GM11168 (cell line): ENCODE measurements around the gene GPR137.

Experiments
- in situ Hi-C: fragments of 300-500 bp; cut with MboI; formaldehyde crosslinking; loops from one replicate; pipeline ENCODE4 v1.12.0; 2022; ENCODE audit warnings: low sequenced_read_pairs; ENCODE audit not compliant: unreplicated experiment

The GPR137 gene

DNA sequence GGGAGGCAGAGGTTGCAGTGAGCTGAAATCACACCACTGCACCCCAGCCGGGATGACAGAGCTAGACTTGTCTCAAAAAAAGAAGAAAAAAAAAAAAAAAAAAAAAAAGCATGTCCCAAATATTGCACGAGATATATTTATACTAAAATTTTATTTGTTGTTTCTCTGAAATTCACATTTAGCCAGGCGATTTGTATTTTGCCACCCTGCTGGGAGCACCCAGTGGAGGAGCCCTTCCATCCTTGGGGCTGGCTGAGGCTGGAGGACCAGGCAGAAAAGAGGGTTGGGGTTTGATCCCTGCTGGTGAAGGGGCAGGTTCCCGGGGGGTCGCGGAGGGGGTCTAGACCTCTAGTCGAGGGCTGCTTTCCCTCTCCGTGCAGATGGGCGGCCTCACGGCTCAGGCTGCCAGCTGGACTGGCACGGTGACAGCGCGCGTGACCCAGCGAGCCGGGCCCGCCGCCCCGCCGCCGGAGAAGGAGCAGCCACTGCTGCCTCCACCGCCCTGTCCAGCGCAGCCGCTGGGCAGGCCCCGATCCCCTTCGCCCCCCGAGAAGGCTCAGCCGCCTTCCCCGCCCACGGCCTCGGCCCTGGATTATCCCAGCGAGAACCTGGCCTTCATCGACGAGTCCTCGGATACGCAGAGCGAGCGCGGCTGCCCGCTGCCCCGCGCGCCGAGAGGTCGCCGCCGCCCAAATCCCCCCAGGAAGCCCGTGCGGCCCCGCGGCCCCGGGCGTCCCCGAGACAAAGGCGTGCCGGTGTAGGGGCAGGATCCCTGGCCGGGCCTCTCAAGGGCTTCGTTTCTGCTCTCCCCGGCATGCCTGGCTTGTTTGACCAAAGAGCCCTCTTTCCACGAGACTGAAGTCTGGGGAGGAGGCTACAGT is 13.6 kb downstream of the GPR137 start:
- in situ Hi-C loops, result no loop called here

DNA sequence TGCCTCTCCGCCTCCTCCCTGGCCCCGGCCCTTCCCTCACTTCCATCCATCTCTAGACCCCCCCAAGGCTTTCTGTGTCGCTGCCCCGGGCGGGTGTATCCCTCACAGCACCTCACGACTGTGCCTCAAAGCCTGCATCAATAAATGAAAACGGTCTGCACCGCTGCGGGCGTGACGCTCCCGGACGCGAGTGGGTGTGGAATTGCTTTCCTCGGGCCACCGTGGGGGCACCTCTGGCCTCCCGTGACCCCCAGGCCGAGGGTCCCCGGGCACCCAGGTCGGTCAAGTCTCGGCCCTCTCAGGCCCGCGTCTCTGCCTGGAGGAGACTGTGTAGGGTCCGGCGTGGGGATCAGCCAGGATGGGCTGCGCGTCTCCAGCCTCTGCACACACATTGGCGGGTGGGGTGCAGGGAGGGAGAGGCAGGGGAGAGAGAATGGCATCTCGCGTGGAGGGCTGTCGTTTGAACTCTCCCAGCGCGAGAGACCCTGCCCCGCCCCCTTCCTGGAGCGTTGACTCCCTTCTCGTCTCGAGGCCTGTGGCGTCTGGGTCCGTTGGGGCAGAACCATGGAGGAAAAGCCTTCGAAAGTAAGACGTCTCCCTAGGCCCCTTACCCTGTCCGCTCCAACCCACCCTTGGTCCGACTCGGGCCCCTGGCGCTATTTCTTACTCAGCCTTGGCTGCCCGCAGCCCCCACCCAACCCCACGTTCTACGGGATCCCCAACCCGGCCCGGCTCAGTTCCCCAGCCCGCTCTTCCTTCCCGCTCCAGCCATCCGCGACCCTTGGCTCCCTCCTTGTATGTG is 14.4 kb downstream of the GPR137 start, which contains the start of gene CATSPERZ:
Gene CATSPERZ (plus strand): TSS at position 512 of the 802 bp plus-strand sequence. CDS start 53 bp downstream, at position 565.
- in situ Hi-C loops, result loop anchor here (10.0 kb wide), 1 partner anchor 105 kb away; no protein-coding TSS in a partner anchor

DNA sequence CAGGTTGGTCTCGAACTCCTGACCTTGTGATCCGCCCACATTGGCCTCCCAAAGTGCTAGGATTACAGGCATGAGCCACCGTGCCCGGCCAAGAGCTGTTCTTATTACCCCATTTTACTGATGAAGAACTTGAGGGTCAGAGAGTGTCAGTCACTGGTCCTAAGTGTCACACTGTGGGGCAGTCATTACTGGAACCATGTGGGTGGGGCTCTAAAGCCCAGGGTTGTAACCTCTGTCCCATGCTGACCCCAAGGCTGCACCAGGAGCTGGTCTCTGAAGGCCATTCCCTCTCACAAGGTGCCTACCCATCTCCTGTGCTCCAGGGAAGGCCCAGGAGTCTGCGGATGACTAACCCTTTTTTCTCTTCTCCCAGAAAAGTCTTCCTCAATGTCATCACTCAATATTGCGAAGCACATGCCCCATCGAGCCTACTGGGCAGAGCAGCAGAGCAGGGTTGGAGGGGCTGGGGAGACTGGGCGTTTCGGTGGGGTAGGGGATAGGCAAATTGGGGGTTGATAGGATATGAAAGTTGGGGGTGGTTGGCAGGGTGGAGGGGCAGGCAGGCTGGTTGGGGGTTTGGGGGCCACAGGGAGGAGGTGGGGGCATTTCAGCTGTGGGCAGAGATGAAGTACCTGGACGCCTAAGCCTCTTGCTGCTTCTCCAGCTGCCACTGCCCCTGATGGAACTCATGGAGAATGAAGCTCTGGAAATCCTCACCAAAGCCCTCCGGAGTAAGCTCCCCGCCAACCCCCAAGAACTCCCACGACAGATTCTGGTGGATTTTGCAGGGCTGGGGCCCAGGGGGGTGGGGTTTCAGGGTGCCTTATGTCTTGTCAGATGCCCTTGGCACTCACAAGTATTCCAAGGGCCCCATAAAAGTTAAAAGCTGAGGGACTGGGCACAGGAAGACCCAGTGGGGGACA is 17.7 kb downstream of the GPR137 start:
- in situ Hi-C loops, result loop anchor here (10.0 kb wide), 1 partner anchor 109 kb away; no protein-coding TSS in a partner anchor

DNA sequence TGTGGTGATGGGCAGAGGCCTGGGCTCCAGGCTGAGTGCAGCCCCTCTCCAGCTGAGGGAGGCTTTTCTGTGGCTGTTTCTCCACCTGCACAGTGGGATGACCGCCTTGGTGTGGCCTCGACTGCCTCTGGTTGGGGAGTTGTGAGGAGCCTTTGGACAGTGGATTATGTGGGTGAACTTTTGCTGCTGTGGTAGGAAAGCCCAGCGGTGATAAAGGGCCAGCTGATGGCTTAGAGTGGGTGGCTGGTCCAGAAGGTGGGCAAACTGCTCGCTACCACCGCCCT is 18.3 kb downstream of the GPR137 start:
- in situ Hi-C loops, result loop anchor here (10.0 kb wide), 1 partner anchor 109 kb away; no protein-coding TSS in a partner anchor

DNA sequence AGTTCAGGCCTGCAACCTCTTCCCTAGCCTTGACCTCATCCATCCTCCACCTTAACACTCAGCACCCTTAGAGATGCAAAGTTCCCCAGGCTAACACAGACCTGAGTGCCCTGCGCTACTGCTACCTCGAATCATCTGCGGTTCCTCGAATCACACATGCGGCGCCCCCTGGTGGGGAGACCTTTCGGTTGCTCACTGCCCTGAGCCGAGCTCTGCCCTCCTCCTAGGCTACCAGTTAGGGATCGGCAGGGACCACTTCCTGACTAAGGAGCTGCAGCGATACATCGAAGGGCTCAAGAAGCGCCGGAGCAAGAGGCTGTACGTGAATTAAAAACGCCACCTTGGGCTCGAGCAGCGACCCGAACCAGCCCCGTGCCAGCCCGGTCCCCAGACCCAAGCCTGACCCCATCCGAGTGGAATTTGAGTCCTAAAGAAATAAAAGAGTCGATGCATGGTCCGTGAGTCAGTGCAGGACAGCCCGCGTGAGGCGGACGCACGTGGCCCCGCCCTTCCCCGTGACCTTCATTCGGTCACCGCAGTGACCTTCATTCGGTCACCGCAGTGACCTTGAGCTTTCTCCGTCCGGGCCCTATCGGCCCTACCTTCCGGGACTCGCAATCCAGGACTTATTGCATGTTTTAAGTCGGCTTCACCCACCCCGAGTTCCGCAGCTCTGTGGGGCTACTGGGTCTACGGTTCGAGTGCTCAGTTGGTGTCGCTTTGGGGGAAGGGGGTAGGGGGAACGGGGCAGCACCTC is 18.8 kb downstream of the GPR137 start:
- in situ Hi-C loops, result loop anchor here (10.0 kb wide), 1 partner anchor 110 kb away; no protein-coding TSS in a partner anchor

- in situ Hi-C loops, result loop anchor here (10.0 kb wide), 1 partner anchor 110 kb away; no protein-coding TSS in a partner anchor
Observed at GRCh38 chr11:64305075-64305690, 19.5 kb downstream of the GPR137 start, which contains the start of gene ESRRA. TSS of gene ESRRA (plus strand) at chr11:64305524. CDS start at chr11:64307180, 1,656 bp downstream.

GRCh38 chr11:64305691-64306562 is 20.3 kb downstream of the GPR137 start:
- in situ Hi-C loops, result loop anchor here (10.0 kb wide), 1 partner anchor 111 kb away; no protein-coding TSS in a partner anchor

DNA sequence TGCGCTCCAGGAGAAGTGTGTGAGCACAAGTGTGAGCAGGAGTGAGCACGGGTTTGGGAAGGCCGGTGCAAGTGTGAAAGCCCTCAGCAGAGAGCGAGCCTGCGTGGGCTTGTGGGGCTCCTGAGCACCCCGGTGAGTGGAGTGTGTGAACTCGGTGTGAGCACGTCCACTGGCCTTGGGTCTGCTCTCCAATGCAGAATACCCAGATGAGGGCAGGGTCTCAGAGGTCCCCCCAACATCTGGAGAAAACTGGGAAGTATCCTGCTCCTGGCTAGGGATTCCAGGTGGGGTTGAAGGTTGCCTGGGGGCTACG is 20.9 kb downstream of the GPR137 start:
- in situ Hi-C loops, result loop anchor here (10.0 kb wide), 1 partner anchor 112 kb away; no protein-coding TSS in a partner anchor

- in situ Hi-C loops, result loop anchor here (10.0 kb wide), 1 partner anchor 112 kb away; no protein-coding TSS in a partner anchor
Observed at GRCh38 chr11:64306876-64307622, 21.4 kb downstream of the GPR137 start.

GRCh38 chr11:64307795-64308194 is 22.1 kb downstream of the GPR137 start:
- in situ Hi-C loops, result loop anchor here (10.0 kb wide), 1 partner anchor 113 kb away; no protein-coding TSS in a partner anchor

DNA sequence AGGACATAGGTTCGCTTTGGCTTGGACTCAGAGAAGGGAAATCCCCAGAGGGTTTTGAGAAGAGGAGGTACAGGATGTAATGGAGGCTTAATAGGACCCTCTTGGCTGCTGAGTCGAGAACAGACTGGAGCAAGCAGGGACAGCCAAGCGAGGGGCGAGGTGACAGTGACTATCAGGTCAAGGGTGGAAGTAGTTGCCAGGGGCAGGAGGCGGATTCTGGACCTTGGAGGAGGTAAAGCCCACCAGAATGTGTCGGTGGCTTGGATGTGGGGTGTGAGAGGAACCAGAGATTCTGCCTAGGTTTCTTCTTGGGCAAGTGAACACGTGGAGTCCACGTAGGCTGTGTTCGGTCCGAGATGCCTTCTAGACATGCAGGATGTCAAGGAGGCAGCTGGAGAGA is 27.3 kb downstream of the GPR137 start:
- in situ Hi-C loops, result no loop called here

GRCh38 chr11:64313491-64314145 is 28.0 kb downstream of the GPR137 start:
- in situ Hi-C loops, result no loop called here

GRCh38 chr11:64314146-64314804 is 28.6 kb downstream of the GPR137 start:
- in situ Hi-C loops, result no loop called here

DNA sequence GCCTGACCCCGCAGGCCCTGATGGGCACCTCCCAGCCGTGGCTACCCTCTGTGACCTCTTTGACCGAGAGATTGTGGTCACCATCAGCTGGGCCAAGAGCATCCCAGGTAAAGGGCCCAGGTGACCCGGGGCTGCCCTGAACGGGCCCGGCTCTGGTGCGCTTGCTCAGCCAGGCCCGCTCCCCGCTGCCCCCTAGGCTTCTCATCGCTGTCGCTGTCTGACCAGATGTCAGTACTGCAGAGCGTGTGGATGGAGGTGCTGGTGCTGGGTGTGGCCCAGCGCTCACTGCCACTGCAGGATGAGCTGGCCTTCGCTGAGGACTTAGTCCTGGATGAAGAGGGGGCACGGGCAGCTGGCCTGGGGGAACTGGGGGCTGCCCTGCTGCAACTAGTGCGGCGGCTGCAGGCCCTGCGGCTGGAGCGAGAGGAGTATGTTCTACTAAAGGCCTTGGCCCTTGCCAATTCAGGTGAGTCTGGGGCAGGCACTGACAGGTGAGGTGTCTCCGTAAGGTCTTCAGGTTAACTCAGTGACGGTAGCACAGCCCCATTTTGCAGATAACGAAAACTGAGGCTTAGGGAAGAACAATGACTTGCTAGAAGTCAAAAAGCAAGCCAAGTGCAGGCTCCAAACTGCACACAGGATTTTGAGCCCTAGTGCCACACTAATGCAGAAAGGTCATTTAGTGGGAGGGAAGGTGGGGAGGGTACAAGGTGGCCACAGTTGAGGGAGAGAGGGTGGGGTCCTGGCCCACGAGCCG is 29.3 kb downstream of the GPR137 start:
- in situ Hi-C loops, result no loop called here
